IMR-90 (cell line): ENCODE measurements around the gene UBE2QL1. TPM values are rescaled to one million over a fixed set of nuclear protein-coding genes. Genes with fewer than 3 reads are reported as not detected.

Experiments used
- ATAC-seq: fragments of 200-7000 bp; cut with Tn5 transposase; 2 replicates; pipeline ENCODE4 v1.9.1; 2020; ENCODE audit warnings: low read depth, mild to moderate bottlenecking, moderate library complexity
- BruUV-seq: library from RNA; stranded (reverse); fragments of 400-500 nt; replicated peaks from 2 replicates; lab custom pipeline; 2021; lab: Mats Ljungman, UMichigan
- CTCF ChIA-PET: fragments of 300-600 bp; formaldehyde crosslinking; extraction: SDS; loops from one replicate; lab custom pipeline; 2021; ENCODE audit warnings: antibody characterized with exemption; lab: Yijun Ruan, JAX
- POLR2A ChIA-PET: fragments of 300-600 bp; sonication (Branson Sonifier 250); formaldehyde crosslinking; loops from one replicate; lab custom pipeline; 2022; ENCODE audit warnings: antibody characterized with exemption; ENCODE audit not compliant: unreplicated experiment; lab: Charles Lee
- DNase-seq: peaks from one replicate; pipeline ENCODE4 v3.0.0; 2013
- H2AFZ ChIP-seq: replicated peaks from 2 replicates; pipeline ENCODE3; 2013; ENCODE audit warnings: low read length, mild to moderate bottlenecking; ENCODE audit not compliant: poor library complexity
- H2AK5ac ChIP-seq: 2 replicates; pipeline ENCODE4 v1.6.1; 2013; ENCODE audit warnings: low read depth, low read length, inconsistent platforms
- H2AK9ac ChIP-seq: replicated peaks from 2 replicates; pipeline ENCODE3; 2013; ENCODE audit warnings: mild to moderate bottlenecking, low read depth, low read length, moderate library complexity; ENCODE audit not compliant: poor library complexity
- H2BK120ac ChIP-seq: 2 replicates; pipeline ENCODE4 v1.6.1; 2013; ENCODE audit warnings: low read depth, low read length, inconsistent platforms
- H2BK15ac ChIP-seq: 3 replicates; pipeline ENCODE4 v1.6.1; 2013; ENCODE audit warnings: low read depth, low read length, inconsistent platforms
- H2BK20ac ChIP-seq: 2 replicates; pipeline ENCODE4 v1.6.1; 2013; ENCODE audit warnings: low read depth, mild to moderate bottlenecking, inconsistent platforms, low read length, moderate library complexity
- H2BK5ac ChIP-seq: 2 replicates; pipeline ENCODE4 v1.6.1; 2013; ENCODE audit warnings: mild to moderate bottlenecking, low read depth, low read length, inconsistent platforms; ENCODE audit not compliant: poor library complexity, severe bottlenecking
- H3K14ac ChIP-seq: replicated peaks from 2 replicates; pipeline ENCODE4 v1.6.1; 2013; ENCODE audit warnings: low read depth, low read length, inconsistent platforms
- H3K18ac ChIP-seq: 2 replicates; pipeline ENCODE4 v1.6.1; 2013; ENCODE audit warnings: low read depth, low read length, control low read depth
- H3K23ac ChIP-seq: 2 replicates; pipeline ENCODE4 v1.6.1; 2013; ENCODE audit warnings: low read depth, low read length, inconsistent platforms
- H3K27ac ChIP-seq: 2 replicates; pipeline ENCODE4 v1.5.1; 2013; ENCODE audit warnings: mild to moderate bottlenecking, control low read depth, low read length; ENCODE audit not compliant: insufficient read depth
- H3K27me3 ChIP-seq: 2 replicates; pipeline ENCODE4 v1.6.1; 2013; ENCODE audit warnings: low read length; ENCODE audit not compliant: control insufficient read depth, insufficient read depth
- H3K36me3 ChIP-seq: 2 replicates; pipeline ENCODE4 v1.6.1; 2013; ENCODE audit warnings: low read length, mixed read lengths; ENCODE audit not compliant: control insufficient read depth, insufficient read depth
- H3K4ac ChIP-seq: 2 replicates; pipeline ENCODE4 v1.6.1; 2013; ENCODE audit warnings: low read depth, low read length, inconsistent platforms
- H3K4me1 ChIP-seq: 2 replicates; pipeline ENCODE4 v1.6.1; 2013; ENCODE audit warnings: low read length, mixed read lengths; ENCODE audit not compliant: control insufficient read depth, insufficient read depth
- H3K4me2 ChIP-seq: 2 replicates; pipeline ENCODE4 v1.6.1; 2013; ENCODE audit warnings: low read depth, mild to moderate bottlenecking, control low read depth, low read length, moderate library complexity
- H3K4me3 ChIP-seq: 2 replicates; pipeline ENCODE4 v1.5.1; 2013; ENCODE audit warnings: low read depth, mild to moderate bottlenecking, control low read depth, low read length, moderate library complexity; ENCODE audit not compliant: insufficient read depth
- H3K56ac ChIP-seq: 2 replicates; pipeline ENCODE4 v1.6.1; 2013; ENCODE audit warnings: low read length, inconsistent platforms; ENCODE audit not compliant: insufficient read depth; ENCODE audit errors: extremely low read depth
- H3K79me1 ChIP-seq, 2 experiments: 2 replicates each; pipeline ENCODE4 v1.6.1; 2013; ENCODE audit warnings: low read length in 2 of 2, inconsistent platforms in 1 of 2, low read depth in 1 of 2
- H3K9ac ChIP-seq: 2 replicates; pipeline ENCODE4 v1.6.1; 2013; ENCODE audit warnings: low read depth, low read length, control low read depth
- H3K9me1 ChIP-seq: 2 replicates; pipeline ENCODE4 v1.6.1; 2013; ENCODE audit warnings: low read length, inconsistent platforms; ENCODE audit not compliant: insufficient read depth
- H3K9me3 ChIP-seq: 2 replicates; pipeline ENCODE4 v1.6.1; 2013; ENCODE audit warnings: low read length; ENCODE audit not compliant: control insufficient read depth, insufficient read depth
- H4K20me1 ChIP-seq: 2 replicates; pipeline ENCODE4 v1.6.1; 2013; ENCODE audit warnings: low read length, inconsistent platforms; ENCODE audit not compliant: insufficient read depth
- H4K5ac ChIP-seq: 2 replicates; pipeline ENCODE4 v1.6.1; 2013; ENCODE audit warnings: mild to moderate bottlenecking, low read depth, low read length, control low read depth
- H4K8ac ChIP-seq, 2 experiments: 2 replicates each; pipeline ENCODE4 v1.6.1; 2013; ENCODE audit warnings: low read depth in 2 of 2, low read length in 2 of 2, control low read depth in 1 of 2, inconsistent platforms in 1 of 2
- H4K91ac ChIP-seq: 2 replicates; pipeline ENCODE4 v1.6.1; 2013; ENCODE audit warnings: low read depth, low read length, inconsistent platforms; ENCODE audit not compliant: insufficient read depth
- BHLHE40 ChIP-seq: fragments of 150-350 bp; IDR thresholded peaks from 2 replicates; pipeline ENCODE4 v1.6.1; 2016; ENCODE audit warnings: mild to moderate bottlenecking, low read depth, low read length
- FOS ChIP-seq: fragments of 150-350 bp; IDR thresholded peaks from 2 replicates; pipeline ENCODE4 v1.6.1; 2016; ENCODE audit warnings: low read depth, low read length
- MAZ ChIP-seq: IDR thresholded peaks from 2 replicates; pipeline ENCODE4 v1.6.1; 2012; ENCODE audit warnings: low read depth, mild to moderate bottlenecking, low read length, improper control_type of control experiment, moderate library complexity, borderline replicate concordance
- MXI1 ChIP-seq: IDR thresholded peaks from 2 replicates; pipeline ENCODE4 v1.6.1; 2012; ENCODE audit warnings: low read depth, mild to moderate bottlenecking, low read length, moderate library complexity, borderline replicate concordance
- NFE2L2 ChIP-seq: fragments of 150-350 bp; IDR thresholded peaks from 2 replicates; pipeline ENCODE4 v1.6.1; 2016; ENCODE audit warnings: low read depth, mild to moderate bottlenecking, low read length
- POLR2A ChIP-seq: IDR thresholded peaks from 2 replicates; pipeline ENCODE4 v1.6.1; 2012; ENCODE audit warnings: mild to moderate bottlenecking, low read depth, low read length
- RAD21 ChIP-seq: IDR thresholded peaks from 2 replicates; pipeline ENCODE4 v1.6.1; 2012; ENCODE audit warnings: low read length, improper control_type of control experiment
- RFX5 ChIP-seq: IDR thresholded peaks from 2 replicates; pipeline ENCODE4 v1.8.0; 2012; ENCODE audit warnings: low read depth, mild to moderate bottlenecking, low read length, moderate library complexity
- SMC3 ChIP-seq: fragments of 150-350 bp; IDR thresholded peaks from 2 replicates; pipeline ENCODE4 v1.6.1; 2016; ENCODE audit warnings: low read depth, mild to moderate bottlenecking, antibody characterized with exemption, low read length, moderate library complexity
- WGBS, 2 experiments: methylation state at CpG; one replicate each; pipeline versions ENCODE4 v1.1.5 to v1.1.7; 2013; ENCODE audit warnings: missing lambda C conversion rate in 2 of 2; ENCODE audit not compliant: insufficient read length in 1 of 2; ENCODE audit errors: extremely low coverage in 2 of 2; 5-methylcytosine and 5-hydroxymethylcytosine counted together
- dilution Hi-C: fragments of 300-500 bp; cut with HindIII; formaldehyde crosslinking; loops from one replicate; pipeline ENCODE4 v1.14.3; 2018; ENCODE audit warnings: low sequenced_read_pairs; ENCODE audit not compliant: unreplicated experiment
- in situ Hi-C: fragments of 300-500 bp; cut with MboI; formaldehyde crosslinking; loops from 3 replicates; pipeline ENCODE4 v1.14.3; 2019; ENCODE audit warnings: low sequenced_read_pairs, inconsistent platforms, mixed read lengths
- intact Hi-C: fragments of 100-400 bp; cut with micrococcal nuclease; formaldehyde crosslinking; loops from 2 replicates; pipeline ENCODE4 v1.10.0; 2022
- polyA plus RNA-seq, 3 experiments: library from polyadenylated mRNA; depleted of rRNA; stranded (reverse); fragments of >200 nt; gene quantifications; 2 replicates each; pipeline ENCODE4 v1.2.3, GENCODE V29; 2012; ENCODE audit warnings: low replicate concordance in 1 of 3
- total RNA-seq: library from RNA; depleted of rRNA; stranded (reverse); fragments of >200 nt; gene quantifications from 2 replicates; pipeline ENCODE4 v1.2.3, GENCODE V29; 2012
- TF ChIP-seq, protein P1 (sequence below): fragments of 150-350 bp; IDR thresholded peaks from 2 replicates; pipeline ENCODE4 v1.6.1; 2016; ENCODE audit warnings: low read depth, mild to moderate bottlenecking, low read length, moderate library complexity, borderline replicate concordance
- TF ChIP-seq, protein P2 (sequence below): conservative IDR thresholded peaks from 2 replicates; pipeline ENCODE4 v1.5.1; 2012; ENCODE audit warnings: mild to moderate bottlenecking, low read depth, low read length, improper control_type of control experiment

UBE2QL1 gene
- total and polyA plus RNA-seq, 2 of the 4 experiments (the other 2 are of a cell fraction), result not detected

DNA sequence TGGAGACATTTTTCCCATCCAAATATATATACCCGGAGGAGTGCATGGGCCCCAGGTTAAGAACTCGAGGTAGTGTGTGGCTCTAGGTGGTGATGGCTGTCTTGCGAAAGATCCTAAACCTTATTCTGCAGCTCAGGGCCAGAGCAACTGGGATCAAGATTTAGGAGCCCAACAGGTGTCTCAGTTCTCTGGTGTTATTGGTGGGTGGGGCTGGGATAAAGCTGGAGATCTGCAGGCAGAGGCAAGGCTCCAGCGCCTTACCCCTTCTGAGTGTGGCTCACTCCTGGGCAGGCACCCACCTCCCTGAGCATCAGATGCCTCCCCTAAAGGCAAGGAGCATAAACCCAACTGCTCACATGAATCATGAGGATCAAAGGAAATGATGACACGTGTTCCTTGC, 11.2 kb downstream of the UBE2QL1 start:
- DNase-seq, result no peak
- no peaks in the 10 kb centered on the region for H4K20me1 ChIP-seq
- H4K5ac ChIP-seq, result no peak overlapping the region
- no peak for TF ChIP-seq MXI1
- TF ChIP-seq NFE2L2, result no peak
- no peak for TF ChIP-seq RAD21
- TF ChIP-seq, protein P1, sequence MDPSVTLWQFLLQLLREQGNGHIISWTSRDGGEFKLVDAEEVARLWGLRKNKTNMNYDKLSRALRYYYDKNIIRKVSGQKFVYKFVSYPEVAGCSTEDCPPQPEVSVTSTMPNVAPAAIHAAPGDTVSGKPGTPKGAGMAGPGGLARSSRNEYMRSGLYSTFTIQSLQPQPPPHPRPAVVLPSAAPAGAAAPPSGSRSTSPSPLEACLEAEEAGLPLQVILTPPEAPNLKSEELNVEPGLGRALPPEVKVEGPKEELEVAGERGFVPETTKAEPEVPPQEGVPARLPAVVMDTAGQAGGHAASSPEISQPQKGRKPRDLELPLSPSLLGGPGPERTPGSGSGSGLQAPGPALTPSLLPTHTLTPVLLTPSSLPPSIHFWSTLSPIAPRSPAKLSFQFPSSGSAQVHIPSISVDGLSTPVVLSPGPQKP, result no peak
- TF ChIP-seq MAZ, result no peak
- TF ChIP-seq FOS, result no peak
- TF ChIP-seq BHLHE40, result no peak
- no peak for TF ChIP-seq POLR2A
- TF ChIP-seq SMC3, result no peak
- TF ChIP-seq RFX5, result no peak
- TF ChIP-seq, protein P2, sequence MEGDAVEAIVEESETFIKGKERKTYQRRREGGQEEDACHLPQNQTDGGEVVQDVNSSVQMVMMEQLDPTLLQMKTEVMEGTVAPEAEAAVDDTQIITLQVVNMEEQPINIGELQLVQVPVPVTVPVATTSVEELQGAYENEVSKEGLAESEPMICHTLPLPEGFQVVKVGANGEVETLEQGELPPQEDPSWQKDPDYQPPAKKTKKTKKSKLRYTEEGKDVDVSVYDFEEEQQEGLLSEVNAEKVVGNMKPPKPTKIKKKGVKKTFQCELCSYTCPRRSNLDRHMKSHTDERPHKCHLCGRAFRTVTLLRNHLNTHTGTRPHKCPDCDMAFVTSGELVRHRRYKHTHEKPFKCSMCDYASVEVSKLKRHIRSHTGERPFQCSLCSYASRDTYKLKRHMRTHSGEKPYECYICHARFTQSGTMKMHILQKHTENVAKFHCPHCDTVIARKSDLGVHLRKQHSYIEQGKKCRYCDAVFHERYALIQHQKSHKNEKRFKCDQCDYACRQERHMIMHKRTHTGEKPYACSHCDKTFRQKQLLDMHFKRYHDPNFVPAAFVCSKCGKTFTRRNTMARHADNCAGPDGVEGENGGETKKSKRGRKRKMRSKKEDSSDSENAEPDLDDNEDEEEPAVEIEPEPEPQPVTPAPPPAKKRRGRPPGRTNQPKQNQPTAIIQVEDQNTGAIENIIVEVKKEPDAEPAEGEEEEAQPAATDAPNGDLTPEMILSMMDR, result no peak
- H2BK120ac ChIP-seq, result no peak overlapping the region
- no peak overlapping the region for H2AK5ac ChIP-seq
- H2BK15ac ChIP-seq, result no peak overlapping the region
- peaks cover 1% of the 10 kb centered on the region; the same call in 1 of the 2 replicates for H3K27me3 ChIP-seq
- no peak overlapping the region for H3K9ac ChIP-seq
- in situ Hi-C loops (no loop called here), dilution Hi-C loops (no loop called here), intact Hi-C loops (no loop called here)
- H3K4me1 ChIP-seq, result no peaks in the 10 kb centered on the region
- no TSS peak for BruUV-seq
- no peak overlapping the region for H3K14ac ChIP-seq
- no peak overlapping the region for H3K18ac ChIP-seq
- CTCF ChIA-PET, result no interaction called here
- no peak overlapping the region for H3K4me3 ChIP-seq
- WGBS, 2 experiments, result 60% methylated on average over 2 of the region's 5 CpGs; no CpG with 5 or more reads in 1 of the 2 experiments
- H4K91ac ChIP-seq, result no peak overlapping the region
- no peak overlapping the region for H3K23ac ChIP-seq
- H3K4ac ChIP-seq, result no peak overlapping the region
- H3K56ac ChIP-seq, result no peak overlapping the region
- H3K4me2 ChIP-seq, result no peak overlapping the region
- no peak overlapping the region for H2AK9ac ChIP-seq
- H2AFZ ChIP-seq, result no peak overlapping the region
- H2BK5ac ChIP-seq, result no peak overlapping the region
- H3K36me3 ChIP-seq, result no peaks in the 10 kb centered on the region
- H3K9me3 ChIP-seq, result no peaks in the 10 kb centered on the region
- no peak overlapping the region for H3K27ac ChIP-seq
- no peak for ATAC-seq
- no peak overlapping the region for H2BK20ac ChIP-seq
- no peaks in the 10 kb centered on the region for H3K79me1 ChIP-seq
- POLR2A ChIA-PET, result no interaction called here
- H4K8ac ChIP-seq, result no peak overlapping the region
- H3K9me1 ChIP-seq, result no peaks in the 10 kb centered on the region
